ENCODE measurements around the gene DPP10.
"Not testable (repeated sequence)": the region's sequence is repeated elsewhere in the genome, so short reads cannot be mapped to it uniquely, and the experiment has no call there.

The DPP10 gene

DNA sequence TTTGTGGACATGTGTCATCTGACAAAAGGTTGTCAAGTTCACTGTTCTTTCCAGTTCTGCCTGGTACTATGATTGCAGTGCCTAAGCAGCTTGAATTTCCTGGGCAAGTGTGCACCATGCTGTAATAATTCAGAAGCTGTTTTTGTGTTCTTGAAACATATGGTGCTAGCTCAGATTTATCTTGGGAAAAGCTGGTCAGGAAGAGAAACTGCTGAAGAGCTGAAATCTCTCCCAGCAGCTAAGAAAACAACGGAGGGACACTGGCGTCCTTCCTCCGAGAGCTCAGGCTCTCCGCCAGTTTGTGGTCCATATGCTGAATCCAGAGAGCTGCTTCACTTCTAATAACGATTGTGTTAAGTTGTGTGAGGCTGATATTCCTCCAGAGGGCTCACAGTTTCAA, 642.0 kb downstream of the DPP10 start:
- TF ChIP-seq CTCF (conservative IDR thresholded peaks at IDR 0.05; ENCODE audit: low read depth, low read length): no peak
- no peak for DNase-seq (ENCODE audit: low read depth)
- H3K4me3 ChIP-seq (ENCODE audit: low read length): no peak overlapping the region

DNA sequence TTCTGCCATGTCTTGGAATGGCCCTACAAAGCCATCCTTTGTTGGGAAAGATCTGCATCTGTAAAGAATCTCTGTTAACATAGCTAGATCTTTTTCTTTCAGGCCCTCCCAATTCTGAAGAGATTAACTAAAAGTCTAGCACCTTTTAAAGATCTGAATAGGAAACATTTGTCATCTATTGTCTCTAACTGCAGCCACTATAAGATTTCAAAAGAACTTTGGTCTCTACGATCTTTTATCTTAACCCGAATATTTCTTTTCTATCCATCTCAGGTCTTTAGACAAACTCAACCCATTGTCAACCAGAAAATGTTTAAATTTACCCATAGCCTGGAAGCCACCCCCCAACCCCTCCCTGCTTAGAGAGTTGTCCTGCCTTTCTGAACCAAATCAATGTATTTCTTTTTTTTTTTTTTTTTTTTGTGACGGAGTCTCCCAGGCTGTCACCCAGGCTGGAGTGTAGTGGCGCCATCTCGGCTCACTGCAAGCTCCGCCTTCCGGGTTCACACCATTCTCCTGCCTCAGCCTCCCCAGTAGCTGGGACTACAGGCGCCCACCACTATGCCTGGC, 643.7 kb downstream of the DPP10 start:
- not testable (repeated sequence) for H3K4me3 ChIP-seq (ENCODE audit: low read length); DNase-seq (ENCODE audit: low read depth)

GRCh38 chr2:115094441-115094840, 652.0 kb downstream of the DPP10 start:
- no peak for DNase-seq (ENCODE audit: low read depth)
- no peak for TF ChIP-seq CTCF (conservative IDR thresholded peaks at IDR 0.05; ENCODE audit: low read depth, low read length)
- H3K4me3 ChIP-seq (ENCODE audit: low read length): no peak overlapping the region

- no peak for TF ChIP-seq CTCF (conservative IDR thresholded peaks at IDR 0.05; ENCODE audit: low read depth, low read length)
- DNase-seq (ENCODE audit: low read depth): no peak
- no peak overlapping the region for H3K4me3 ChIP-seq (ENCODE audit: low read length)
Measured at GRCh38 chr2:115105966-115106365, 663.5 kb downstream of the DPP10 start.

DNA sequence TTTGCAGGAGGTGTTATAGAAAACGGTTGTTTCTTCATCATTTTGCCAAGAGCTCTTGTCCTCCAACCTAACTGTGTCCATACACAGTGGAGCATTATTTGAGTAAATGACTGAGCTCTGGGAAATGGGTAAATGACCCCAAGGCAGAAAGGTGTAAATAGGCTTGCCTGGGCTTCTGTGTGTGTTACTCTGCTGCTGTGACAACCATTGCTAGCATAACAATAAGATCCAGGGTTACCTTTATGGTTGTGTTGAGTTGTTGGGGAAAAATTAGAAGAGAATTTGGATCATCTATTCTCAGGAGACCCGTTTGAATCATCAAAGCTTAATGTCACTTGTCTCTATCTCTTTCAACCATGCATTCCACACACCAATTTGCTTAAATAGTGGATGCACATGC, 672.7 kb downstream of the DPP10 start:
- no peak for DNase-seq (ENCODE audit: low read depth)
- TF ChIP-seq CTCF (conservative IDR thresholded peaks at IDR 0.05; ENCODE audit: low read depth, low read length): no peak
- H3K4me3 ChIP-seq (ENCODE audit: low read length): no peak overlapping the region

GRCh38 chr2:115118306-115118705, 675.9 kb downstream of the DPP10 start:
- DNase-seq (ENCODE audit: low read depth): no peak
- no peak overlapping the region for H3K4me3 ChIP-seq (ENCODE audit: low read length)
- no peak for TF ChIP-seq CTCF (conservative IDR thresholded peaks at IDR 0.05; ENCODE audit: low read depth, low read length)

DNA sequence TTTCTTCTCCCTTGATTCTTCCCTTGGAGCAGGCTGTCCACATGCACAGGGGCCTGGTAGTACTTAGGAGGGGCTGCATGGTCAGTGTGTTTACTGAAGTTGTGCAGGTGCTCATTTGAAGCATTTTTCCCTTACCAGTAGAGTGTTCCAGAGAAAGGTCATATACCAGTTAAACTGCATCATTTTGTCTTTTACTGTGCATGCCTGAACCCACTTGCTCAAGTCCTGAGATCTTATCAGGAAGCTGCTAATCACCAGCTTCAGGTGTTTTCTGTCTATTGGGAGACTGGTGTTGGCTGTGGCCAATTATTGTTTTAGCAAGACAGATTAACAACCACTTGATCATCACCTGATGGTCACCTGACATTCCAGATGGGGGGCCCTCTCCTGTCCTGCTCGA, 676.6 kb downstream of the DPP10 start:
- no peak for TF ChIP-seq CTCF (conservative IDR thresholded peaks at IDR 0.05; ENCODE audit: low read depth, low read length)
- no peak for DNase-seq (ENCODE audit: low read depth)
- no peak overlapping the region for H3K4me3 ChIP-seq (ENCODE audit: low read length)

GRCh38 chr2:115122701-115123100, 680.3 kb downstream of the DPP10 start:
- DNase-seq (ENCODE audit: low read depth): no peak
- H3K4me3 ChIP-seq (ENCODE audit: low read length): no peak overlapping the region
- TF ChIP-seq CTCF (conservative IDR thresholded peaks at IDR 0.05; ENCODE audit: low read depth, low read length): no peak

All from retinal pigment epithelial cell (primary cell).